CD4-positive, alpha-beta T cell treated with Interleukin-6 for 4 hours (primary cell): Measurements from ENCODE around the gene PSAP.
A peak's percentile ranks its signal among the peaks of the same experiment; 100 is the strongest.

ENCODE experiments used
- DNase-seq: peaks from one replicate; pipeline ENCODE4 v3.0.0-alpha.2; 2020; ENCODE audit warnings: mixed read lengths

Gene PSAP

GRCh38 chr10:71824333-71824732 lies 26.7 kb downstream of the PSAP start:
- no peak for DNase-seq

GRCh38 chr10:71823356-71823755 lies 27.7 kb downstream of the PSAP start:
- no peak for DNase-seq

- no peak for DNase-seq
Measured at GRCh38 chr10:71821909-71822763, 28.9 kb downstream of the PSAP start.

GRCh38 chr10:71820966-71821365 lies 30.1 kb downstream of the PSAP start:
- DNase-seq, result no peak

- DNase-seq, result no peak
Measured at GRCh38 chr10:71819985-71820384, 31.1 kb downstream of the PSAP start.

GRCh38 chr10:71819441-71819861 lies 31.6 kb downstream of the PSAP start:
- DNase-seq, result no peak

GRCh38 chr10:71818674-71819260 lies 32.3 kb downstream of the PSAP start:
- DNase-seq, result no peak

- no peak for DNase-seq
Measured at GRCh38 chr10:71817831-71818655, 33.0 kb downstream of the PSAP start.

GRCh38 chr10:71816936-71817618 lies 34.0 kb downstream of the PSAP start:
- DNase-seq, result no peak

GRCh38 chr10:71816421-71816851 lies 34.6 kb downstream of the PSAP start:
- DNase-seq, result no peak

- DNase-seq, result no peak
Measured at GRCh38 chr10:71815515-71816130, 35.4 kb downstream of the PSAP start.

- no peak for DNase-seq
Measured at GRCh38 chr10:71814922-71815411, 36.1 kb downstream of the PSAP start.

- DNase-seq, result no peak
Measured at GRCh38 chr10:71812913-71813590, 38.0 kb downstream of the PSAP start.

- DNase-seq, result peak; percentile 86
Measured at GRCh38 chr10:71812016-71812912, 38.8 kb downstream of the PSAP start.

GRCh38 chr10:71811351-71811750 lies 39.7 kb downstream of the PSAP start:
- no peak for DNase-seq

GRCh38 chr10:71810048-71810750 lies 40.9 kb downstream of the PSAP start:
- DNase-seq, result no peak

GRCh38 chr10:71809628-71810027 lies 41.4 kb downstream of the PSAP start:
- DNase-seq, result no peak

- DNase-seq, result no peak
Measured at GRCh38 chr10:71807557-71808510, 43.2 kb downstream of the PSAP start.
